Suppressor macrophage treated with lipopolysaccharide for 4 hours (primary cell): ENCODE measurements around the gene PIP5KL1.

Experiments used
- DNase-seq: peaks from one replicate; pipeline ENCODE4 v3.0.0-alpha.2; 2020

The PIP5KL1 gene

GRCh38 chr9:127947841-127948710 lies 17.5 kb upstream of the PIP5KL1 start:
- no peak for DNase-seq

GRCh38 chr9:127946728-127947127 lies 16.2 kb upstream of the PIP5KL1 start:
- no peak for DNase-seq

DNA sequence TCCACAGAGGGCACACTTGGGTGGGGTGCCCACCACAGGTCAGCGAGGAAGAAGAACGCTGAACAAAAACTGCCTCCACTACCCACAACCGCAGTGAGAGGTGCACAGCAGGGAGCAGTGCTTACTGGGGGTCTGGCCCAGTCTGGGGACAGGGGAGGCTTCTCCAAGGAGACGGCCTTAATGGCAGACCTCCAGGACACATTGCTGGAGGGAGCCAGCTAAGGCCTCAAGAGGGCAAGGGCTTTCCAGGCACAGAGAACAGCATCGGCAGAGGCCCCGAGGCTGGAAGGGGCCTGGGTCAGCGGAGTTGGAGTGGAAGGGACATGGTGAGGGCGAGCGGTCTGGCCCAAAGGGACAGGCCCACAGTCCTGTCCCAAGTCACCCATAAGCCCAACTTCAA lies 15.4 kb upstream of the PIP5KL1 start:
- DNase-seq, result no peak

GRCh38 chr9:127945338-127945737 lies 14.8 kb upstream of the PIP5KL1 start:
- no peak for DNase-seq

DNA sequence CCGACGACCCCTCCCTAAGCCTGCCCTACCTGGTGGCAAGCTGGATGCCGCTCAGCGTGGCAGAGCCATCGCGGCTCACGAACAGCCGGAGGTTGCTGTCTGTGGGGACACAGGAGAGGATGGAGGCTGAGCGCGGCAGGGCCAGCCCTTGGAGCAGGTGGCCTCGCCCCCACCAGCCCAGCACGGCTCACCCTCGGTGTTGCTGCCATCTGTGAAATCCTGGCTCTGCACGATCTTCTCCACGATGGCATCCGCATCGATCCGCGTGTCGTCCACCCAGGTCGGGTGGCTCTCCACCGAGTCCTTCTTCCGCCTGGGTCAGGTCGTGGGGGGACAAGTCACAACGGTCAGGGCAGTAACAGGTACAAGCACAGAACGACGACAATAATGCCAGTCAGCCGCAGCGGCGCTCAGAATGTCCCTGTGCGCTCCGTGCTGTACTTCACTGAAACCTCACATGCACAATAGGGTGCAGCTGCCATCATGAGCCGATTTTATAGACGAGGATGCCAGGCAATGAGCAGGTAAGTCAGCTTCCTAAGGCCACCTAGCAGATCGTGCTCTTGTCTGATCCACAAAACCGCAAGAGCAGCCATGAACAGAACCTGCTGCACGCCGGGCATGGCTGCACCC lies 14.1 kb upstream of the PIP5KL1 start:
- no peak for DNase-seq

GRCh38 chr9:127943731-127944144 lies 13.2 kb upstream of the PIP5KL1 start:
- DNase-seq, result peak; percentile 94

GRCh38 chr9:127943011-127943662 lies 12.6 kb upstream of the PIP5KL1 start:
- no peak for DNase-seq

DNA sequence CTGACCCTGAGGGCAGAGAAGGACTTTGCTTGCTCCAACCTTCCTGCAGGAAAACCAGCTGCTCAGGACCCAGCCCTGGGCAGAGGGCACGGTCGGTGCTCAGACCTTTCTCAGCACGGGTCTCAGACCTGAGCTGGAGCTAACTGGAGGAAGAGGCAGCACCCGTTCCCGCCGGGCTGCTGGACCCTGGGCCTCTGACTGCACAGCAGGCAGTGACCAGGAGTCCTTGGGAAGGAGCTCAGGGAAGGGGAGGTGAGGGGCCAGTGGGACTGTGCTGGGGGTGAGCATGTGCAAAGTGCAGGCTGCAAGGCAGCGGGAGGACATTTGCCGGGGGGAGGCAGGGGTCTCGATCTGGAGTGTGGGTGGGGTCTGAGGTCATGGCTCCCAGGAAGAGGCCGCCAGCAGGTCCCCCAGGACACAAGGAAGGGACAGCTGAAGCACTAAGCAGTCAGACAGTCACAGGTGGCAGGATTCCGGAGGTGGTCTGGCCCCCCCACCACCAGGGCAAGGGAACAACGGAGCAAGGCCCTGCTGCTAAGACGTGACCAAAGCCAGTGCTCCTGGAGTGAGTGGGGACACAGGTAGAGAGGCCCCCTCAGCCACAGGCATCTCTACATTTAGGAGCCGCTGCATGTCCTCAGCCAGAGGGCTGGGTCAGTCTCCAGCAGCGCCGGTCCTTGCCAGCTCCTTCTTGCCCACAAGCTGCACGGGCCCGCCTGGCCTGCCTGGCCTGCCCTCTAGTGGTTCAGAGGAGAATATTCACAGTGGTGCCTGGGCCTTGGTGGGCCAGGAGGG lies 11.8 kb upstream of the PIP5KL1 start:
- peak; percentile 66 for DNase-seq

- no peak for DNase-seq
Observed at GRCh38 chr9:127941961-127942215, 11.3 kb upstream of the PIP5KL1 start.

GRCh38 chr9:127941062-127941960 lies 10.7 kb upstream of the PIP5KL1 start:
- no peak for DNase-seq

- DNase-seq, result no peak
Observed at GRCh38 chr9:127940593-127940992, 10.0 kb upstream of the PIP5KL1 start.

- no peak for DNase-seq
Observed at GRCh38 chr9:127938298-127938690, 7.7 kb upstream of the PIP5KL1 start.

DNA sequence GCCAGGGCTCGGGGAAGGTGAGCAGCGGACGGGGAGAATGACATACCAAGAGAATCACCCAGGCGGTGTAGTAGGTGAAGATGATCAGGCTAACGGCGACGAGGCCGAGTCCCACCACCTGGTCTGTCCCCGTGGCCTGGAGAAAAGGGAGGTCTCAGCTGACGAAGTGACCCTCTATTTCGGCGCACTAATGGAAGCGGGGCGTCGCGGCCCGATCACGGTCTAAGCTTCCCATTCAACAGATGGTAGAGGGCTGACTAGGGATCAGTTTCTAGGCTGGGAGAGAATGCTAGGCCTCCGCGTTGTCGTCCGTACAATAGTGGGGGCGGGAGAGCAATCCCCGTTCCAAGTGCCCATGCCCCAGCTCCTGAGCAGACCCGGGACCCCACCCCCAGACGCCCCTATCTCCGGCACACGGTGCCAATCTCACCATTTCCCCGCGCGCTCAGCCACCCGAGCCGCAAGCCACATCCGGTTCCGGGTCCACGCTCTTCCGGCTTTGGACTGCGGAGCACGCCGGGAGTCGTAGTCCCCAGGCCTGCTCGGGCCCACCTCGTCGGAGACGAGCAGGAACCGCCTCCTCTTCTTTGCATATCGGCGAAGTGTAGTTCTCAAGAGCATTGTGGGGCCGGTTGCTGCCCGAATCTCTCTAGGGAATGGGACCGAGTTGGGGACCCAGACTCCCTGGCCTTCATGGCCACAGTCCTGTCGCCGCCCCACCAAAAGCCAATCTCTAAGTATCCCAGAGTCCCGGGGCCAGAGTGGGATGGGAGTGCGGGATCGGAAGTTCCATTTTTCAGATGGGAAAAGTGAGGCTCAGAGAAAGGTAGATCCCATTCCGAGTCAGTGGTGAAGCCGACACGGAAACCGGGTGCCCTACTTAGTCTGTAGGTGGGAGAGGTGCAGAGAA lies 7.1 kb upstream of the PIP5KL1 start, which contains the start of gene DPM2:
Gene DPM2 (minus strand): TSS at position 467 of the 910 bp plus-strand sequence. CDS start 34 bp downstream, at position 433.
- peak; percentile 86 for DNase-seq

- DNase-seq, result no peak
Observed at GRCh38 chr9:127937056-127937387, 6.4 kb upstream of the PIP5KL1 start.

DNA sequence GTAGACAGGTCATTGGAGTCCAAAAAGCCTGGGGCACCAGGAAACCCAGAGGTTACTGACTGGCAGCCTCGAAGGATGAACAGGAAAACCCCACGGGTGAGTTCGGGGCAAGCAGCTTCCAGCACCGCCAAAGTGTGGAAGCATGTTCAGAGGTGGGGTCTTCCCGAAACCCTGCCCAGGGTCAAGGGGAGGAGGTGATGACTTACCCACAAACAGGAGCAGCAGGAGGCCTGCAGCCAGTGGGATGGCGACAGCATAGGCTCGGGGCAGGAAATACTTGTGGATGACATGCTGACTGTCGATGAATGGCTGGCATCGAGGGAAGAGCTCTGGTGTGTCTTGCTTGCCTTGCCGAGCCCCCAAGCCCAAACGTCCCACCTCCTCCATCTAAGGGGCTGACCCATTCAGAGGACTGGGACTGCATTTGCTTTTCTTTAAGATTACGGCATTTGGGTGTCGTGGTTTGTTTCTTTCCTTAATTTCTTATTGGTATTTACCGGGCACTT lies 5.8 kb upstream of the PIP5KL1 start:
- no peak for DNase-seq

DNA sequence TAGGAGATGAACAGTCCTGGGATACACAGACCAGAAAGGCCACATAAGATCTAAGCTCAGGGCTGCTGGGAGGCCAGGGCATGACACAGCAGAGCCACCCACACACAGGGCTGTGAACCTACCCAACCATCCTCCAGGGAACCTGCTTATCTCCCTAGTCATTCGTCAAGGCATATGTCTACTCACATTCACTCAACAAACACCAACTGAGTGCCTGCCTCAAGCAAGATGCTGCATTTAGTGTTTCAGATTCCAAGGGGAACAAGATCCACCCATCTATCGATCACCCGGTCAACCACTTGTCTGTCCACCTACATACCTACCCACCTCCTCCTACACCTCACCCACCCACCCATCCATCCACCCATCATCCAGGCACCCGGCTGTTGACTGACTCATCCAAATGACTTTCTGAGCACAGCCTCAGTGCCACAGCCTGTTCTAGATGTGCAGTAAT lies 5.2 kb upstream of the PIP5KL1 start:
- DNase-seq, result no peak

GRCh38 chr9:127934986-127935385 lies 4.4 kb upstream of the PIP5KL1 start:
- no peak for DNase-seq

GRCh38 chr9:127934248-127934647 lies 3.7 kb upstream of the PIP5KL1 start:
- no peak for DNase-seq

DNA sequence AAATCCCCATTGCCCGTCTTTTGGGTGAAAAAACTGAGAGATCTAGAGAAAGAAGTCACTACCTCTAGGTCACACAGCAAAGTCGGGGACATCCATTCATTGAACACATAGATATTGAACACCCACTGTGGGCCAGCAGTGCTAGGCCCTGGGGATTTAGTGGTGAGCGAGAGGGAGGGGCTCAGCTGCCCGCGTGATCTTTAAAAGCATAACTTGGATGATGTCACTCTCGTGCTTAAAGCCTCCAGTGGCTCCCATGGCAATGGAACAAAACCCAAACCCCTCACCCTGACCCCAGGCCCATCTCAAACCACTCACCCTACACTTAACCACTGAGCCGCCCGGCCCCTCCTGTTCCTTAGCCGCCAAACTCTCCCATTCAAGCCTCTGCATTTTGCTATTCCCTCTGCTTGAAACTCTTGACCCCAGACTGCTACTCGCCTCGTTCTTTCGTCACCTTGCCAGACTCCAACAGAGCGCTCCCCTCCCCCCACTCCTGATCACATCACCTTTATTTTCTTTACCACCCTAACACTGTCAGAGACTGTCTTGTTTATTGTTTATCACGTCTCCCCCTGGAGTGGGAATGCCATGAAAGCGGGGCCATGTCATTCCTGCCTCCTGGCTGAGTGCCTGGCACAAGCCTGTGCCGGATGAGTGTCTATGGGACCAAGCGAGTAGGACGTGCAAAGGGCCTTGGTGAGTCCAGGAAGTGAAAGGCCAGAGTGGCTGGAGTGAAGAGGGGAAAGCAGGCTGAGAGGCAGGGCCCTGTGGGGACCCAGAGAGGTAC lies 710 bp upstream of the PIP5KL1 start:
- DNase-seq, result peak; percentile 28

DNA sequence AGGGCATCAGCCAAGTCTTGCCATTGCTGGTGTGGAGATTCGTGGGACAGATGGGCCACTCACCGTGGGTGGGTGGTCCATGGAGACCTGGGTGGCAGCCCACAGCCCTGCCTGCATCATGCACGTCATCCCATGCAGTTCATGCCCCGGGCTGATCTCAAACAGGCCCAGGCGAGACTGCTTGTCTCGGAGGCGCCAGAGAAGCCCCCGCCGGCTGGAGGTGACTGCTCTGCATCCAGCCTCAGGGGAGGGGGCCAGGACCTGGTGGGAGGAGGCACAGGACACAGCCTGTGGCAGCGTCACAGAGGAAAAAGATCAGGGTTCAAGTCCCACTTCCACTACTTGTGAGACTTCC lies 975 bp downstream of the PIP5KL1 start:
- no peak for DNase-seq
